Spleen (tissue), 11 donors: ENCODE measurements around the gene CUX1. TPM values are rescaled to one million over a fixed set of nuclear protein-coding genes. Genes with fewer than 3 reads are reported as not detected.
A peak's percentile ranks its signal among the peaks of the same experiment; 100 is the strongest.

Source experiments
- DNase-seq: peaks from one replicate; pipeline ENCODE4 v3.0.0-alpha.2; 2020
- H3K27ac ChIP-seq, 8 donors: fragments of 200-600 bp; sonication (generic) in 7 of 8; 1 replicate in 4 of 8; 2 replicates in 4 of 8; pipeline versions ENCODE4 v1.5.0 to v1.8.0; 2016 to 2021; ENCODE audit warnings: inconsistent platforms in 4 of 8, mild to moderate bottlenecking in 4 of 8, moderate library complexity in 1 of 8
- H3K27me3 ChIP-seq, 7 donors: fragments of 200-600 bp; sonication (generic) in 6 of 7; replicated peaks in 1 of 7; 1 replicate in 4 of 7; 2 replicates in 3 of 7; pipeline versions ENCODE4 v1.5.0 to v1.8.0; 2016 to 2021; ENCODE audit warnings: inconsistent platforms in 3 of 7, mild to moderate bottlenecking in 1 of 7
- H3K36me3 ChIP-seq, 6 donors: fragments of 200-600 bp; sonication (generic) in 5 of 6; 1 replicate in 4 of 6; 2 replicates in 2 of 6; pipeline versions ENCODE4 v1.5.0 to v1.8.0; 2016 to 2021; ENCODE audit warnings: inconsistent platforms in 2 of 6
- H3K4me1 ChIP-seq, 6 donors: fragments of 200-600 bp; sonication (generic) in 5 of 6; 1 replicate in 3 of 6; 2 replicates in 3 of 6; pipeline versions ENCODE4 v1.5.0 to v1.8.0; 2016 to 2021; ENCODE audit warnings: inconsistent platforms in 3 of 6
- H3K4me3 ChIP-seq, 8 donors: fragments of 200-600 bp; sonication (generic) in 7 of 8; 1 replicate in 4 of 8; 2 replicates in 4 of 8; pipeline versions ENCODE4 v1.5.0 to v1.8.0; 2016 to 2021; ENCODE audit warnings: inconsistent platforms in 4 of 8, mild to moderate bottlenecking in 4 of 8, moderate library complexity in 2 of 8
- H3K9me3 ChIP-seq, 8 donors: fragments of 200-600 bp; sonication (generic) in 7 of 8; 1 replicate in 4 of 8; 2 replicates in 4 of 8; pipeline versions ENCODE4 v1.5.0 to v1.8.0; 2016 to 2021; ENCODE audit warnings: inconsistent platforms in 4 of 8
- POLR2A ChIP-seq, 3 donors: fragments of 450-650 bp; IDR thresholded peaks; one replicate each; pipeline ENCODE4 v1.5.1; 2017; ENCODE audit warnings: antibody characterized with exemption in 3 of 3, mild to moderate bottlenecking in 1 of 3
- POLR2AphosphoS5 ChIP-seq, 3 donors: sonication (generic); formaldehyde crosslinking; IDR thresholded peaks; one replicate each; pipeline ENCODE4 v1.5.1; 2017; ENCODE audit warnings: antibody characterized with exemption in 3 of 3
- WGBS, 5 donors: extraction: QIAGEN DNeasy Blood & Tissue Kit in 3 of 5; methylation state at CpG; one replicate each; pipeline versions ENCODE4 v1.1.5 to v1.1.7; 2013 to 2018; 5-methylcytosine and 5-hydroxymethylcytosine counted together
- intact Hi-C: fragments of 100-400 bp; cut with DNase I; formaldehyde crosslinking; loops from one replicate; pipeline ENCODE4 v1.15.0; 2023; ENCODE audit warnings: low total_unique reads
- polyA plus RNA-seq, 3 donors: library from polyadenylated mRNA; stranded (reverse); fragments of 200-250 nt; gene quantifications; one replicate each; pipeline ENCODE4 v1.2.1, GENCODE V29; 2013
- total RNA-seq, 7 donors: library from RNA; depleted of rRNA in 3 of 7; stranded (reverse); fragments of >200 nt in 3 of 7; fragmentation: NEBNext Ultra II Directional in 4 of 7; extraction: Animal tissue kit (Norgen Biotek cat#: 25700) in 4 of 7; gene quantifications; one replicate each; pipeline versions ENCODE4 v1.1.0 to v1.2.1, GENCODE V29; 2016 to 2021
- TF ChIP-seq, protein P1 (sequence below), 11 experiments: fragments of 200-600 bp in 7 of 11; fragments of 450-650 bp in 4 of 11; sonication (generic) in 4 of 11; IDR thresholded peaks in 8 of 11; conservative IDR thresholded peaks in 3 of 11; 1 replicate in 7 of 11; 2 replicates in 4 of 11; pipeline versions ENCODE4 v1.4.0 to v1.8.0; 2016 to 2021; ENCODE audit warnings: antibody characterized with exemption in 11 of 11, inconsistent platforms in 4 of 11, mild to moderate bottlenecking in 1 of 11
- donor health status: healthy with polysubstance abuse.
- donor health status: DM: no; HTN: no; CAD: no; lungs with moderate emphysema.
- donor health status: DM: no; HTN: no; CAD: no.
- donor health status: Bipolar disorder and iron deficiency.
- donor health status: healthy.
- donor health status: DM: no; HTN: no; CAD: no.
- donor health status: DM: yes; HTN: yes; CAD: no.

Gene CUX1
- total and polyA plus RNA-seq, 10 donors: 9.1 to 95.8 (median 61.9) TPM

DNA sequence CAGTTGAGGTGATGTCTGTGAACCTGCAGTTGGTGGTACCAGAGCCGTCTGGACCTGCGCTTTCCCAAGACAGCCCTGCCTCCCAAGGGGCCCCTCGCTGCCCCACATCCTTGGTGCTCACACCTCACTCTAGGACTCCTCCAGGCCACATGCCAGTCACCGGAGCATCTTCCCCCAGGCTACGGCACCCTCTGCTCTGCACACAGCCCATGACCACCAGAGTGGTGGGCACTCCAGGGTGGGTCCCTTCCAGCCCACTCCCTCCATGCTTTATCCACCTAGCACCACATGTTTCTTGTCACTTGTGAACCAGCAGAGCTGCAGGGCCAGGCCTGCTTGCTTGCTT, 285.6 kb downstream of the CUX1 start:
- H3K9me3 ChIP-seq: no peaks in the 10 kb centered on the region
- no peak for DNase-seq
- WGBS, 5 donors: 88 to 97% (median 95%) methylated on average over 5 of the region's 5 CpGs
- peaks cover 0 to 97% (median 35%) of the 10 kb centered on the region in 6 donors for H3K36me3 ChIP-seq
- no peak overlapping the region for H3K4me3 ChIP-seq
- TF ChIP-seq, protein P1, sequence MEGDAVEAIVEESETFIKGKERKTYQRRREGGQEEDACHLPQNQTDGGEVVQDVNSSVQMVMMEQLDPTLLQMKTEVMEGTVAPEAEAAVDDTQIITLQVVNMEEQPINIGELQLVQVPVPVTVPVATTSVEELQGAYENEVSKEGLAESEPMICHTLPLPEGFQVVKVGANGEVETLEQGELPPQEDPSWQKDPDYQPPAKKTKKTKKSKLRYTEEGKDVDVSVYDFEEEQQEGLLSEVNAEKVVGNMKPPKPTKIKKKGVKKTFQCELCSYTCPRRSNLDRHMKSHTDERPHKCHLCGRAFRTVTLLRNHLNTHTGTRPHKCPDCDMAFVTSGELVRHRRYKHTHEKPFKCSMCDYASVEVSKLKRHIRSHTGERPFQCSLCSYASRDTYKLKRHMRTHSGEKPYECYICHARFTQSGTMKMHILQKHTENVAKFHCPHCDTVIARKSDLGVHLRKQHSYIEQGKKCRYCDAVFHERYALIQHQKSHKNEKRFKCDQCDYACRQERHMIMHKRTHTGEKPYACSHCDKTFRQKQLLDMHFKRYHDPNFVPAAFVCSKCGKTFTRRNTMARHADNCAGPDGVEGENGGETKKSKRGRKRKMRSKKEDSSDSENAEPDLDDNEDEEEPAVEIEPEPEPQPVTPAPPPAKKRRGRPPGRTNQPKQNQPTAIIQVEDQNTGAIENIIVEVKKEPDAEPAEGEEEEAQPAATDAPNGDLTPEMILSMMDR (IDR thresholded peaks at IDR 0.05 in 8 of 11, conservative IDR thresholded peaks at IDR 0.05 in 3 of 11): no peak
- no peak for TF ChIP-seq POLR2AphosphoS5 (IDR thresholded peaks at IDR 0.05)
- no peak for TF ChIP-seq POLR2A (IDR thresholded peaks at IDR 0.05)
- no peaks in the 10 kb centered on the region for H3K4me1 ChIP-seq
- no peaks in the 10 kb centered on the region for H3K27me3 ChIP-seq
- intact Hi-C loops: no loop called here
- no peak overlapping the region for H3K27ac ChIP-seq

DNA sequence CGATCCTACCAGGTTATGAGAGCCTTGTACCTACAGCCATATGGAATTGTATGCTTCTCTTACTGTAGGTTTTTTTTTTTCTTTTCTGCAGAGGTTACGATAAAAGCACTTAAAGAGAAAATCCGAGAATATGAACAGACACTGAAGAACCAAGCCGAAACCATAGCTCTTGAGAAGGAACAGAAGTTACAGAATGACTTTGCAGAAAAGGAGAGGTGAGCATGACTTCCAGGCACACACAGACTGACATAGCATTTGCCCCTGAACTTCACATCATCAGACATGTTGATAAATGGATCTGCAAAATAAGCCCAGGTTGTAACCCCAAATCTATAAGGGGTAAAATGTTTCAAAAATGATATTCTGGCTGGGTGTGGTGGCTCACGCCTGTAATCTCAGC, 286.8 kb downstream of the CUX1 start:
- no peak for DNase-seq
- 86 to 99% (median 94%) methylated on average over 5 of the region's 5 CpGs for WGBS, 5 donors
- intact Hi-C loops: no loop called here
- Histone ChIP-seq H3K36me3 (peaks cover 0 to 97% (median 33%) of the 10 kb centered on the region in 6 donors), H3K9me3 (no peaks in the 10 kb centered on the region), H3K27ac (no peak overlapping the region), H3K27me3 (no peaks in the 10 kb centered on the region), H3K4me3 (no peak overlapping the region), H3K4me1 (no peaks in the 10 kb centered on the region)
- TF ChIP-seq, protein P1 (IDR thresholded peaks at IDR 0.05 in 8 of 11, conservative IDR thresholded peaks at IDR 0.05 in 3 of 11): no peak
- TF ChIP-seq POLR2AphosphoS5 (IDR thresholded peaks at IDR 0.05): no peak
- no peak for TF ChIP-seq POLR2A (IDR thresholded peaks at IDR 0.05)

DNA sequence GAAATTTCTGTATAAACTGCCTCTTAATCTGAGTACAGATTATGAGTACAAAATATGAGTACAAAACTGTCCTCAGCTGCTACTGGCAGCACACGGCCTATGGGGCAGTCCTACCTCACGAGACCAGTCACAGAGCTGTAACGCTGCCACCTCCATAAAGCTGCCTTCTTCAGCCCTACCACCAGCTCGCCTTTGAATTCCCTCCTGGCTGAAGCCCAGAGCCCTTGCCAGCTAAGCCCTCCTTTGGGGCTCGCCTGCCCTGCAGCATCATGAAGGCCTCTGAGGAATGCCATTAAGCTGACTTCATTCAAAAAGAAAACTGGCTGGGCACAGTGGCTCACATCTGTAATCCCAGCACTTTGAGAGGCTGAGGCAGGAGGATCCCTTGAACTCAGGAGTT, 289.2 kb downstream of the CUX1 start:
- intact Hi-C loops: no loop called here
- Histone ChIP-seq H3K36me3 (peaks cover 0 to 86% (median 33%) of the 10 kb centered on the region in 6 donors), H3K9me3 (no peaks in the 10 kb centered on the region), H3K4me3 (no peak overlapping the region), H3K27me3 (no peaks in the 10 kb centered on the region), H3K4me1 (no peaks in the 10 kb centered on the region), H3K27ac (no peak overlapping the region)
- no peak for TF ChIP-seq POLR2AphosphoS5 (IDR thresholded peaks at IDR 0.05)
- TF ChIP-seq, protein P1 (IDR thresholded peaks at IDR 0.05 in 8 of 11, conservative IDR thresholded peaks at IDR 0.05 in 3 of 11): no peak
- DNase-seq: peak; percentile 35
- 87 to 100% (median 94%) methylated on average over 5 of the region's 5 CpGs for WGBS, 5 donors

DNA sequence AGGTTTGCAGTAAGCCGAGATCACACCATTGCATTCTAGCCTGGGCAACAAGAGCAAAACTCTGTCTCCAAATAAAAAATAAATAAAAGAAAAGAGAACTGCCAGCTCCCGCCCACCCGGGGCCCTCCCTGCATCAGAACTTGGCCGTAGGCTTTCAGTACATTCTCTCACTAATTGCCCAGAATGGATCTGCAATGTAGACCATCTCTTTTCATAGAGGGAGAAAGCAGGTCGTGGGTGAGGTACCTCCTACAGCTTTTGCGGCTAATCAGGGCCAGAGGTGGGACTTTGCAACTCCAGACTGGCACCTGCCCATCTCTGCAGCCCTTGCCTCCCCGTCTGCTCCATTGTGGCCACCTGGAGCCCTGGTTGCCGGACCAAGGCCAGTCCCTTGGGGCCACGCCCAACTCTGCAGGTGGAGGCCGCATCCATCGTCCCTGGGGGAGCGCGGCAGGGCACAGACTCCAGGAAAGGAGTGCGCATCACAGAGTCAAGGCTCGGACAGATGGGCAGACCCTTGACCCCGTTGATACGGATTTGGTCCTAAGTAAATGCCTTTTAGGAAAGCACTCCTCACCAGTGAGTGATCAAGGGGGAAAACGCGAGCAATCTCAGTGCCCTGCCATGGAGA, 290.2 kb downstream of the CUX1 start:
- Histone ChIP-seq H3K36me3 (peaks cover 0 to 87% (median 36%) of the 10 kb centered on the region in 6 donors), H3K4me3 (no peak overlapping the region), H3K27ac (no peak overlapping the region), H3K9me3 (no peaks in the 10 kb centered on the region), H3K27me3 (no peaks in the 10 kb centered on the region), H3K4me1 (no peaks in the 10 kb centered on the region)
- TF ChIP-seq POLR2A (IDR thresholded peaks at IDR 0.05) (no peak), POLR2AphosphoS5 (IDR thresholded peaks at IDR 0.05) (peak in 2 of 3 donors; percentile 9 to 35)
- TF ChIP-seq, protein P1 (IDR thresholded peaks at IDR 0.05 in 8 of 11, conservative IDR thresholded peaks at IDR 0.05 in 3 of 11): no peak
- DNase-seq: peak; percentile 63
- intact Hi-C loops: no loop called here
- WGBS, 5 donors: 90 to 92% (median 92%) methylated on average over 19 of the region's 19 CpGs
